ENCODE data around the gene TCFL5. TPM values are rescaled to one million over a fixed set of nuclear protein-coding genes. Genes with fewer than 3 reads are reported as not detected.

Gene TCFL5
- total and polyA plus RNA-seq, 10 of the 15 experiments (the other 5 are each of a cell fraction or from before 2014, with no cell fraction given) = 0.48 to 8.1 (median 3.8) TPM

DNA sequence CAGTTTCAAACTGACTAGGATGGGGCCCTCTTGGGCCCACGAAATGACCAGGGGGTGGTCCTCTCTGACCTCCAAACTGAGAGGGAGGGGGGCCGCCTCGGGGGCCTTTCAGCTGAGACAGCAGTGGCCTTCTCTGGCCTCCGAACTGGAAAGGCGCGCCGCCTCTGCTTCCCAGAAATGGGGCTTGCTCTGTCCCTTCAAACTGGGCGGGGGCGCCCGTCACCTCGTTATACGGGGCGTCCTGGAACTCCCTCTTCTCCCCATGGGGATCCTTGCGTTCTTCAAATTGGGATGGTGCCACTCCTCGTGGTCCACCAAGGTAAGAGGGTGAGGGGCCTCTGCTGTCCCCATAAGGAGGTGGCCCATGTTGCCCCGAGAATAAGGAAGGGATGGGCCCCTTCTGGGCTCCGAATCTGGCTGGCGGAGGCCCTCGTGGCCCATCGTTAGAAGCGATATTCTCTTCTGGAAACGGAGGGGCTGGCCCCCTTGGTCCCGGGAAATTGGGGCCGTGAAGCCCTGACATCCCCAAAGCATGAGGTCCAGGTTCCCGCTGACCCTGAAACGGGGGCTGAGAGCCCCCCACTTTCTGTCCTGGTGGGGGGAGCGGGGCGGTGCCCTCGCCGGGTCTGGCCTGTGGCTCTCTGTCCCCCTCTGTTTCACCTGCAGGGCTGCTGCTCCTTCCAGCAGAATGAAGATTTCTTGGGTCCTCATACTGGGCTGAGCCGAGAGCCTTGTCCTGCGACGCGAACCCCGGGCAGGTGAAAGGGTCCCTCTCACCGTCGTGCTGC lies 18.7 kb upstream of the TCFL5 start:
- in situ Hi-C loops (cut with MboI) (no loop called here), intact Hi-C loops (cut with micrococcal nuclease; ENCODE audit: unreplicated experiment) (no loop called here)
- ATAC-seq = no peak
- no TSS peak for BruUV-seq (replicated peaks)
- ChIA-PET CTCF (no interaction called here), SMC1A (ENCODE audit: uncharacterized antibody, unreplicated experiment) (no interaction called here), RAD21 (ENCODE audit: unreplicated experiment) (no interaction called here), POLR2A (no interaction called here)
- Histone ChIP-seq H3K36me3 (ENCODE audit: control insufficient read depth in 2 of 2, insufficient read depth in 2 of 2, low read length in 1 of 2) (no peaks in the 10 kb centered on the region; a peak in 1 of 4 replicates), H3K27me3 (replicated peaks in 1 of 2; ENCODE audit: control insufficient read depth in 2 of 2, insufficient read depth in 2 of 2, low read length in 1 of 2) (no peaks in the 10 kb centered on the region), H3K79me2 (ENCODE audit: control insufficient read depth, insufficient read depth, low read length) (no peaks in the 10 kb centered on the region), H2AFZ (ENCODE audit: control insufficient read depth, low read depth, low read length) (no peak overlapping the region), H3K9me3 (replicated peaks; ENCODE audit: control insufficient read depth, insufficient read depth, low read length) (no peaks in the 10 kb centered on the region), H3K4me2 (ENCODE audit: control insufficient read depth, insufficient read depth) (no peak overlapping the region), H3K4me3 (no peak overlapping the region), H3K9ac (ENCODE audit: control insufficient read depth, insufficient read depth, low read length) (no peak overlapping the region), H3K27ac (ENCODE audit: control insufficient read depth, insufficient read depth) (no peak overlapping the region), H3K4me1 (ENCODE audit: control insufficient read depth, insufficient read depth, low read length) (no peaks in the 10 kb centered on the region), H4K20me1 (ENCODE audit: control insufficient read depth, insufficient read depth) (no peaks in the 10 kb centered on the region; the same call in 1 of the 2 replicates)
- no peak for FAIRE-seq
- WGBS (ENCODE audit: insufficient coverage, insufficient replicate concordance, low lambda C conversion rate, missing lambda C conversion rate) = 96% methylated on average over 32 of the region's 37 CpGs
- no peak for DNase-seq (ENCODE audit: low read depth, low spot score)
- TF ChIP-seq, protein P1, sequence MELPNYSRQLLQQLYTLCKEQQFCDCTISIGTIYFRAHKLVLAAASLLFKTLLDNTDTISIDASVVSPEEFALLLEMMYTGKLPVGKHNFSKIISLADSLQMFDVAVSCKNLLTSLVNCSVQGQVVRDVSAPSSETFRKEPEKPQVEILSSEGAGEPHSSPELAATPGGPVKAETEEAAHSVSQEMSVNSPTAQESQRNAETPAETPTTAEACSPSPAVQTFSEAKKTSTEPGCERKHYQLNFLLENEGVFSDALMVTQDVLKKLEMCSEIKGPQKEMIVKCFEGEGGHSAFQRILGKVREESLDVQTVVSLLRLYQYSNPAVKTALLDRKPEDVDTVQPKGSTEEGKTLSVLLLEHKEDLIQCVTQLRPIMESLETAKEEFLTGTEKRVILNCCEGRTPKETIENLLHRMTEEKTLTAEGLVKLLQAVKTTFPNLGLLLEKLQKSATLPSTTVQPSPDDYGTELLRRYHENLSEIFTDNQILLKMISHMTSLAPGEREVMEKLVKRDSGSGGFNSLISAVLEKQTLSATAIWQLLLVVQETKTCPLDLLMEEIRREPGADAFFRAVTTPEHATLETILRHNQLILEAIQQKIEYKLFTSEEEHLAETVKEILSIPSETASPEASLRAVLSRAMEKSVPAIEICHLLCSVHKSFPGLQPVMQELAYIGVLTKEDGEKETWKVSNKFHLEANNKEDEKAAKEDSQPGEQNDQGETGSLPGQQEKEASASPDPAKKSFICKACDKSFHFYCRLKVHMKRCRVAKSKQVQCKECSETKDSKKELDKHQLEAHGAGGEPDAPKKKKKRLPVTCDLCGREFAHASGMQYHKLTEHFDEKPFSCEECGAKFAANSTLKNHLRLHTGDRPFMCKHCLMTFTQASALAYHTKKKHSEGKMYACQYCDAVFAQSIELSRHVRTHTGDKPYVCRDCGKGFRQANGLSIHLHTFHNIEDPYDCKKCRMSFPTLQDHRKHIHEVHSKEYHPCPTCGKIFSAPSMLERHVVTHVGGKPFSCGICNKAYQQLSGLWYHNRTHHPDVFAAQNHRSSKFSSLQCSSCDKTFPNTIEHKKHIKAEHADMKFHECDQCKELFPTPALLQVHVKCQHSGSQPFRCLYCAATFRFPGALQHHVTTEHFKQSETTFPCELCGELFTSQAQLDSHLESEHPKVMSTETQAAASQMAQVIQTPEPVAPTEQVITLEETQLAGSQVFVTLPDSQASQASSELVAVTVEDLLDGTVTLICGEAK (IDR thresholded peaks at IDR 0.05; ENCODE audit: borderline replicate concordance) = no peak
- no peak for TF ChIP-seq CHD2 (IDR thresholded peaks at IDR 0.05; ENCODE audit: borderline replicate concordance, low read depth, low read length)
- no peak for TF ChIP-seq BACH1 (IDR thresholded peaks at IDR 0.05; ENCODE audit: borderline replicate concordance)
- no peak for TF ChIP-seq MEF2B (IDR thresholded peaks at IDR 0.05; ENCODE audit: partially characterized antibody, poor library complexity, severe bottlenecking)
- TF ChIP-seq GABPA (IDR thresholded peaks at IDR 0.05; ENCODE audit: low read depth) = no peak
- TF ChIP-seq KDM1A (IDR thresholded peaks at IDR 0.05; ENCODE audit: borderline replicate concordance) = no peak
- TF ChIP-seq E2F8 (IDR thresholded peaks at IDR 0.05; ENCODE audit: low read depth, partially characterized antibody) = no peak
- no peak for TF ChIP-seq SMAD1 (IDR thresholded peaks at IDR 0.05; ENCODE audit: low read depth, partially characterized antibody)
- no peak for TF ChIP-seq FOXM1 (IDR thresholded peaks at IDR 0.05; ENCODE audit: low read depth, low read length)
- no peak for TF ChIP-seq SIX5 (IDR thresholded peaks at IDR 0.05; ENCODE audit: low read depth, low read length, severe bottlenecking)
- TF ChIP-seq RAD21 (IDR thresholded peaks at IDR 0.05; ENCODE audit: insufficient read depth, low read depth, low read length) = no peak
- TF ChIP-seq, protein P2, sequence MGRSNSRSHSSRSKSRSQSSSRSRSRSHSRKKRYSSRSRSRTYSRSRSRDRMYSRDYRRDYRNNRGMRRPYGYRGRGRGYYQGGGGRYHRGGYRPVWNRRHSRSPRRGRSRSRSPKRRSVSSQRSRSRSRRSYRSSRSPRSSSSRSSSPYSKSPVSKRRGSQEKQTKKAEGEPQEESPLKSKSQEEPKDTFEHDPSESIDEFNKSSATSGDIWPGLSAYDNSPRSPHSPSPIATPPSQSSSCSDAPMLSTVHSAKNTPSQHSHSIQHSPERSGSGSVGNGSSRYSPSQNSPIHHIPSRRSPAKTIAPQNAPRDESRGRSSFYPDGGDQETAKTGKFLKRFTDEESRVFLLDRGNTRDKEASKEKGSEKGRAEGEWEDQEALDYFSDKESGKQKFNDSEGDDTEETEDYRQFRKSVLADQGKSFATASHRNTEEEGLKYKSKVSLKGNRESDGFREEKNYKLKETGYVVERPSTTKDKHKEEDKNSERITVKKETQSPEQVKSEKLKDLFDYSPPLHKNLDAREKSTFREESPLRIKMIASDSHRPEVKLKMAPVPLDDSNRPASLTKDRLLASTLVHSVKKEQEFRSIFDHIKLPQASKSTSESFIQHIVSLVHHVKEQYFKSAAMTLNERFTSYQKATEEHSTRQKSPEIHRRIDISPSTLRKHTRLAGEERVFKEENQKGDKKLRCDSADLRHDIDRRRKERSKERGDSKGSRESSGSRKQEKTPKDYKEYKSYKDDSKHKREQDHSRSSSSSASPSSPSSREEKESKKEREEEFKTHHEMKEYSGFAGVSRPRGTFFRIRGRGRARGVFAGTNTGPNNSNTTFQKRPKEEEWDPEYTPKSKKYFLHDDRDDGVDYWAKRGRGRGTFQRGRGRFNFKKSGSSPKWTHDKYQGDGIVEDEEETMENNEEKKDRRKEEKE (IDR thresholded peaks at IDR 0.05) = no peak
- no peak for TF ChIP-seq DPF2 (IDR thresholded peaks at IDR 0.05)
- no peak for TF ChIP-seq MEF2A (IDR thresholded peaks at IDR 0.05; ENCODE audit: insufficient read depth, low read depth, low read length)
